ENCODE results near the gene KDSR. TPM values are rescaled to one million over a fixed set of nuclear protein-coding genes. Genes with fewer than 3 reads are reported as not detected.

Gene KDSR
- total RNA-seq, 1 donor from 2014 or later = 77.5 TPM

DNA sequence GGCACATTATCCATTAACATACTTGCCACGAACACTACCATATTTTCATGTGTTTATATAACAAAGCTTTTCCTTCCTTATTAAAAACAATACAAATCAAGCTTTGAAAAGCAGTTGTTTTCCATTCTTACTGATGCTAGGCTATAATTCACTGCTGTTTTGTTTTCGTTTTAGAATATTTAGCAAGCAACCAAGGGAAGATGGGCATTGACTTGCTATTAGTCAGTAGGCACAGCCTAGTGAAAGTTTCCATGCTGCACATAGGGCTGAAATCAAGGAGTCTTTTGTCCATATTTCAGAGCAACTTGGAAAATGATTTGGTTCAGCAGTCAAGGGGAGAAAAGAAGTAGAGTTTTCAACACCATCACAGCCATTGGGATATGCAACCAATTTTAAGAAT, 78.7 kb downstream of the KDSR start:
- peaks cover 29% of the 10 kb centered on the region for H3K4me1 ChIP-seq
- no peak for ATAC-seq
- no peaks in the 10 kb centered on the region for H3K9me3 ChIP-seq
- no peak for DNase-seq
- intact Hi-C loops (cut with DNase I) = no loop called here
- H3K27me3 ChIP-seq = no peaks in the 10 kb centered on the region
- TF ChIP-seq, protein P1, sequence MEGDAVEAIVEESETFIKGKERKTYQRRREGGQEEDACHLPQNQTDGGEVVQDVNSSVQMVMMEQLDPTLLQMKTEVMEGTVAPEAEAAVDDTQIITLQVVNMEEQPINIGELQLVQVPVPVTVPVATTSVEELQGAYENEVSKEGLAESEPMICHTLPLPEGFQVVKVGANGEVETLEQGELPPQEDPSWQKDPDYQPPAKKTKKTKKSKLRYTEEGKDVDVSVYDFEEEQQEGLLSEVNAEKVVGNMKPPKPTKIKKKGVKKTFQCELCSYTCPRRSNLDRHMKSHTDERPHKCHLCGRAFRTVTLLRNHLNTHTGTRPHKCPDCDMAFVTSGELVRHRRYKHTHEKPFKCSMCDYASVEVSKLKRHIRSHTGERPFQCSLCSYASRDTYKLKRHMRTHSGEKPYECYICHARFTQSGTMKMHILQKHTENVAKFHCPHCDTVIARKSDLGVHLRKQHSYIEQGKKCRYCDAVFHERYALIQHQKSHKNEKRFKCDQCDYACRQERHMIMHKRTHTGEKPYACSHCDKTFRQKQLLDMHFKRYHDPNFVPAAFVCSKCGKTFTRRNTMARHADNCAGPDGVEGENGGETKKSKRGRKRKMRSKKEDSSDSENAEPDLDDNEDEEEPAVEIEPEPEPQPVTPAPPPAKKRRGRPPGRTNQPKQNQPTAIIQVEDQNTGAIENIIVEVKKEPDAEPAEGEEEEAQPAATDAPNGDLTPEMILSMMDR (IDR thresholded peaks at IDR 0.05) = no peak
- no peak overlapping the region for H3K27ac ChIP-seq
- H3K36me3 ChIP-seq = no peaks in the 10 kb centered on the region
- H3K4me3 ChIP-seq = no peak overlapping the region

- intact Hi-C loops (cut with DNase I) = no loop called here
- no peak overlapping the region for H3K4me3 ChIP-seq
- H3K4me1 ChIP-seq = peaks cover 29% of the 10 kb centered on the region
- DNase-seq = no peak
- H3K9me3 ChIP-seq = no peaks in the 10 kb centered on the region
- no peaks in the 10 kb centered on the region for H3K27me3 ChIP-seq
- H3K36me3 ChIP-seq = no peaks in the 10 kb centered on the region
- ATAC-seq = no peak
- TF ChIP-seq, protein P1 (IDR thresholded peaks at IDR 0.05) = no peak
- no peak overlapping the region for H3K27ac ChIP-seq
These were observed 79.2 kb downstream of the KDSR start for GRCh38 chr18:63287691-63288220.

- no peak overlapping the region for H3K4me3 ChIP-seq
- ATAC-seq (no peak), DNase-seq (no peak)
- no peak overlapping the region for H3K27ac ChIP-seq
- H3K9me3 ChIP-seq = no peaks in the 10 kb centered on the region
- no peaks in the 10 kb centered on the region for H3K27me3 ChIP-seq
- no peaks in the 10 kb centered on the region for H3K36me3 ChIP-seq
- peaks cover 28% of the 10 kb centered on the region for H3K4me1 ChIP-seq
- TF ChIP-seq, protein P1 (IDR thresholded peaks at IDR 0.05) = no peak
- intact Hi-C loops (cut with DNase I) = no loop called here
These were observed 80.1 kb downstream of the KDSR start for GRCh38 chr18:63286926-63287325.

GRCh38 chr18:63284827-63285733, 81.9 kb downstream of the KDSR start:
- TF ChIP-seq, protein P1 (IDR thresholded peaks at IDR 0.05) = no peak

GRCh38 chr18:63284173-63284799, 82.7 kb downstream of the KDSR start:
- H3K27ac ChIP-seq = no peak overlapping the region
- peak; percentile 65 for DNase-seq
- peak; percentile 84 for ATAC-seq

More at GRCh38 chr18:63284827-63285733, 81.9 kb downstream of the KDSR start:
- no peak overlapping the region for H3K4me3 ChIP-seq
- DNase-seq = no peak
- ATAC-seq = peak; percentile 12
- peaks cover 17% of the 10 kb centered on the region for H3K4me1 ChIP-seq
- H3K27me3 ChIP-seq = no peaks in the 10 kb centered on the region
- H3K36me3 ChIP-seq = no peaks in the 10 kb centered on the region
- no peak overlapping the region for H3K27ac ChIP-seq
- intact Hi-C loops (cut with DNase I) = no loop called here
- H3K9me3 ChIP-seq = no peaks in the 10 kb centered on the region

More at GRCh38 chr18:63284173-63284799, 82.7 kb downstream of the KDSR start:
- peaks cover 13% of the 10 kb centered on the region for H3K4me1 ChIP-seq
- no peaks in the 10 kb centered on the region for H3K9me3 ChIP-seq
- intact Hi-C loops (cut with DNase I) = no loop called here
- H3K4me3 ChIP-seq = no peak overlapping the region
- TF ChIP-seq, protein P1 (IDR thresholded peaks at IDR 0.05) = no peak
- H3K36me3 ChIP-seq = no peaks in the 10 kb centered on the region
- H3K27me3 ChIP-seq = no peaks in the 10 kb centered on the region

Data from upper lobe of right lung (tissue), 1 donor.